Fibroblast of lung (primary cell): ENCODE measurements around the gene UBR4. TPM values are rescaled to one million over a fixed set of nuclear protein-coding genes. Genes with fewer than 3 reads are reported as not detected.

Experiments
- DNase-seq, 2 donors: peaks; one replicate each; pipeline versions ENCODE4 v3.0.0 to v3.0.0-alpha.2; 2010; ENCODE audit warnings: low read depth in 2 of 2
- H2AFZ ChIP-seq: 2 replicates; pipeline ENCODE4 v1.5.1; 2012; ENCODE audit warnings: low read length, control low read depth, inconsistent platforms
- H3K27ac ChIP-seq: 2 replicates; pipeline ENCODE4 v1.5.1; 2011; ENCODE audit warnings: low read length, control low read depth; ENCODE audit not compliant: insufficient read depth
- H3K27me3 ChIP-seq: 2 replicates; pipeline ENCODE4 v1.5.1; 2011; ENCODE audit warnings: mild to moderate bottlenecking, low read length; ENCODE audit not compliant: control insufficient read depth, insufficient read depth
- H3K36me3 ChIP-seq: 2 replicates; pipeline ENCODE4 v1.5.1; 2011; ENCODE audit warnings: low read length; ENCODE audit not compliant: control insufficient read depth, insufficient read depth
- H3K4me1 ChIP-seq: 2 replicates; pipeline ENCODE4 v1.5.1; 2011; ENCODE audit warnings: low read length; ENCODE audit not compliant: control insufficient read depth, insufficient read depth; ENCODE audit errors: extremely low read depth
- H3K4me2 ChIP-seq: 2 replicates; pipeline ENCODE4 v1.5.1; 2011; ENCODE audit warnings: low read length, control low read depth; ENCODE audit not compliant: insufficient read depth; ENCODE audit errors: extremely low read depth
- H3K4me3 ChIP-seq, 4 experiments: fragments of 200-600 bp in 1 of 4; sonication (generic) in 1 of 4; replicated peaks in 1 of 4; 2 replicates each; pipeline ENCODE4 v1.5.1; 2011 to 2016; ENCODE audit warnings: low read length in 4 of 4, low read depth in 3 of 4, mild to moderate bottlenecking in 3 of 4, control low read depth in 2 of 4, inconsistent platforms in 1 of 4, mixed read lengths in 1 of 4; ENCODE audit not compliant: insufficient read depth in 1 of 4; ENCODE audit errors: control extremely low read depth in 1 of 4
- H3K79me2 ChIP-seq: 2 replicates; pipeline ENCODE4 v1.5.1; 2012; ENCODE audit warnings: mild to moderate bottlenecking, low read length, inconsistent platforms; ENCODE audit not compliant: control insufficient read depth, insufficient read depth
- H3K9ac ChIP-seq: 2 replicates; pipeline ENCODE4 v1.5.1; 2011; ENCODE audit warnings: mild to moderate bottlenecking, low read length, control low read depth; ENCODE audit not compliant: insufficient read depth
- H3K9me3 ChIP-seq: 2 replicates; pipeline ENCODE4 v1.5.1; 2012; ENCODE audit warnings: low read depth, low read length; ENCODE audit not compliant: control insufficient read depth, insufficient read depth
- H4K20me1 ChIP-seq: 2 replicates; pipeline ENCODE4 v1.5.1; 2011; ENCODE audit warnings: low read length; ENCODE audit not compliant: control insufficient read depth, insufficient read depth; ENCODE audit errors: extremely low read depth
- CTCF ChIP-seq, 2 donors: IDR thresholded peaks in 1 of 2; conservative IDR thresholded peaks in 1 of 2; 1 replicate in 1 of 2; 2 replicates in 1 of 2; pipeline ENCODE4 v1.5.1; 2011 to 2012; ENCODE audit warnings: low read length in 2 of 2, control low read depth in 1 of 2, inconsistent platforms in 1 of 2, low read depth in 1 of 2, mild to moderate bottlenecking in 1 of 2
- EZH2 ChIP-seq: IDR thresholded peaks from 2 replicates; pipeline ENCODE4 v1.5.1; 2012; ENCODE audit warnings: low read length, control low read depth, mild to moderate bottlenecking; ENCODE audit errors: missing control alignments
- polyA plus RNA-seq, 2 donors: library from polyadenylated mRNA; depleted of rRNA in 1 of 2; stranded (reverse) in 1 of 2; unstranded in 1 of 2; fragments of >200 nt; gene quantifications; 2 replicates each; pipeline ENCODE4 v1.2.1, GENCODE V29; 2011 to 2012; ENCODE audit warnings: missing spikeins in 1 of 2
- total RNA-seq: library from RNA; depleted of rRNA; stranded (reverse); fragments of >200 nt; gene quantifications from 2 replicates; pipeline ENCODE4 v1.2.1, GENCODE V29; 2014

UBR4 gene
- total and polyA plus RNA-seq, 2 donors (not counting 1 experiment from before 2014, with no cell fraction given), result 32.0 to 164 TPM

- H3K79me2 ChIP-seq, result no peaks in the 10 kb centered on the region
- peaks cover 22% of the 10 kb centered on the region for H3K36me3 ChIP-seq
- no peak overlapping the region for H3K4me3 ChIP-seq
- H3K9ac ChIP-seq, result no peak overlapping the region
- no peaks in the 10 kb centered on the region for H3K27me3 ChIP-seq
- TF ChIP-seq CTCF (conservative IDR thresholded peaks at IDR 0.05 in 1 of 2, IDR thresholded peaks at IDR 0.05 in 1 of 2; ENCODE audit: low read depth in 1 of 2, low read length in 2 of 2) (peak; percentile 17 to 39), EZH2 (no peak)
- no peaks in the 10 kb centered on the region for H3K4me1 ChIP-seq
- H3K27ac ChIP-seq, result no peak overlapping the region
- no peak overlapping the region for H2AFZ ChIP-seq
- H3K9me3 ChIP-seq, result no peaks in the 10 kb centered on the region
- no peak overlapping the region for H3K4me2 ChIP-seq
- DNase-seq, result peak; percentile 16 to 51
- no peaks in the 10 kb centered on the region for H4K20me1 ChIP-seq
Observed at GRCh38 chr1:19179597-19180264, 30.3 kb downstream of the UBR4 start.

GRCh38 chr1:19178734-19179398 lies 31.2 kb downstream of the UBR4 start:
- DNase-seq, result no peak
- peaks cover 16% of the 10 kb centered on the region for H3K36me3 ChIP-seq
- no peak overlapping the region for H3K9ac ChIP-seq

More at GRCh38 chr1:19178734-19179398, 31.2 kb downstream of the UBR4 start:
- H3K9me3 ChIP-seq, result no peaks in the 10 kb centered on the region
- H3K4me3 ChIP-seq, result no peak overlapping the region
- no peaks in the 10 kb centered on the region for H3K79me2 ChIP-seq
- no peak overlapping the region for H3K27ac ChIP-seq
- no peaks in the 10 kb centered on the region for H4K20me1 ChIP-seq
- H3K27me3 ChIP-seq, result no peaks in the 10 kb centered on the region
- H2AFZ ChIP-seq, result no peak overlapping the region
- no peak overlapping the region for H3K4me2 ChIP-seq
- TF ChIP-seq CTCF (conservative IDR thresholded peaks at IDR 0.05 in 1 of 2, IDR thresholded peaks at IDR 0.05 in 1 of 2; ENCODE audit: low read depth in 1 of 2, low read length in 2 of 2) (no peak), EZH2 (no peak)
- H3K4me1 ChIP-seq, result no peaks in the 10 kb centered on the region
